ENCODE measurements around the gene CLEC11A.

GRCh38 chr19:50695251-50696093 lies 27.7 kb upstream of the CLEC11A start:
- TF ChIP-seq FOXP2 (optimal IDR thresholded peaks at IDR 0.05; ENCODE audit: control extremely low read depth, extremely low read length, insufficient read depth) (no peak), POLR2AphosphoS5 (IDR thresholded peaks at IDR 0.05; ENCODE audit: borderline replicate concordance, low read depth, low read length) (no peak)

Data from SK-N-MC (cell line).